ENCODE measurements around the gene TOM1L2. TPM values are rescaled to one million over a fixed set of nuclear protein-coding genes. Genes with fewer than 3 reads are reported as not detected.
"Not testable (repeated sequence)": the region's sequence is repeated elsewhere in the genome, so short reads cannot be mapped to it uniquely, and the experiment has no call there.

The TOM1L2 gene
- polyA plus RNA-seq (2013, experiment 1 of 2; ENCODE audit: insufficient read length) = 32.1 TPM
- polyA plus RNA-seq (2013, experiment 2 of 2; ENCODE audit: insufficient read length) = 29.5 TPM

DNA sequence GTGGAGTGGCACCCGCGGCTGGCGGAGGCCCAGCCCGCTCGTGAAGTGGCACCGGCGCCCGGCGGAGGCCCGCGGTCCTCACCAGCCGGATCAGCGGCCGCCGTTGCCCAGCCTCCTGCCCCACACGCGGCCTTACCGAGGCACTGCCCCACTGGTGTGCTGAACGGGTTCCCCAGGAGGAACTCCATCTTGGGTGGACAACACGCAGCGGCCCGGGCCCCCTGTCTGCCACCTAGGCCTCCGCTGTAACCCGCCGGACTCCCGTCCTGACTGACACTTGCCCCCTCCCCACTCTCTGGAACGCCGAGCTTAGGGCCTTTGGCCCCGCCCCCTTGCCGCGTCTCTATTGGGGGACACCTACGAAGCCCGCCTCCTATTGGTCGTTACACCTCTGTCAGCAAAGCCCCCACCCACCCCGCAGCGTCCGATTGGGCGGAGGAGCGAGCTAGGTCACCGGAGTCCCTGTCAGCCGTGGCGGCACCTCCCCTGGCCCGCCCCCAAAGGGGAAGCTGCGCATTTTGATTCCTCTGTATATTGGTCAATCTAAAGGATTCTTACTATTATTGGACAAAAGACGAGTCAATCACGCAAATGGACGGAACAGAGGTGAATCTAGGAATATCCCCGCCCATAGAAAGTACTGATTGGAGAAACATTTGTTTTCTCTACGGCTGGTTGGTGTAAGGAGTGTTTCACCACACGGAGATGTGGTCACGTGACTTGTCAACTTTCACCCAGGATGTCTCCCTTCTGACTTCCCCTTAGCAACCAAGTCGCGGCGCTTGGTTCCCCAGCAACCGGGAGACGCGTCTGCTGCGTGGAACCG is at the start of gene TOM1L2, which contains the start of gene DRC3:
TOM1L2 (minus strand) TSS at position 275 of the 826 bp plus-strand sequence; CDS start at position 188, 87 bp downstream.
DRC3 (plus strand) TSS at position 737 of the 826 bp plus-strand sequence. CDS start 4,737 bp downstream, outside the sequence.
- DNase-seq = peak; percentile 100

DNA sequence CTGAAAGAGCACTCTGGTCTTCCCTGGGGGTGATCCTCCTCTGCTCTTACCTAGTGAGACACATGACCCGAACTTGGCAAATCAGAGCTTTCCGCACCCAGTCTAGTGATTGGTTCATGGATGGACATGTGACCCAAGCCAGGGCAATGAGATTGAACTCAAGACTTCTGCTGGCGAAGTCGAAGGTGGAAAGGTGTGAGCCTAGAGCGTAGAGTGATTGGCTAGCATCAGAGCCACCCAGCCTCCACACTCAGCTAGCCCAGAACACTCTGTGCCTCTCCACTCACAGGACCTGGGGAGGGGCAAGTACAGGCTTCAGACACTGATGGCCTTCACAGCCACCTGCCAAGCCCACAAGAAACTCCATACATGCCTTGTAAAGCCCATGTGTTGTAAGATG is 49.2 kb upstream of the TOM1L2 start:
- no peak for DNase-seq

DNA sequence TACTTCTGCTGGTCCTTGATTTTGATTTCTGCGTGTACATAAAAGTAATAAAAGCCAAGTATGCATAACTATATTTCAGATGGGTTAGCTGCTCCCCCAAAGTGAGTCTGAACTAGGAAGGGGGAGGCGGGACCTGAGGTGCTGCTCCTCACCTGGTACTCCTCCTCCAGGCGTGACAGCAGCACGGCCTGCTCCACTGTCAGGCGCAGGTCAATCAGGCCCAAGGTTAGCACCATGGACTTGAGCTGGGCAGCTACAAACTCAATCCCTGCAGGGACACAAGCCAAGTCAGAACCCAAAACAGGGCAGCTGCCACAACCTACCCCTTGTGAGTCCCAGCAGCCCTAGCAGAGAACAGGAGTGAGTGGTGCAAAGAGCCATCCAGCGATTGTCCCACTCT is 48.8 kb upstream of the TOM1L2 start:
- no peak for DNase-seq

DNA sequence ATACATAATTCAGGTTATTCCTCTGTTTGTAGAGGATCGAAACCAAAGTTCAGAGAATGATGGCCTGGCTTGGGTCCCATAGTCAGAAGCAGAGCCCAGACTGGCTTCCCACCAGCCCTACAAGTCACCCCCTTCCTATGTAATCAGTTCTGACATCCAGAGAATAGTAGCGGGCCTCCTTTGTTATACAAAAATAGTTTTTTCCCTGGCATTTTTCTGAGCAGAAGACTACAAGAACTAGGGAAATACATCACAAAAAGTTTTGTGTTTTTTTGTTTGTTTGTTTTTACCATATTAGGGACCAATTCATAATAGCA is 47.6 kb upstream of the TOM1L2 start:
- no peak for DNase-seq

DNA sequence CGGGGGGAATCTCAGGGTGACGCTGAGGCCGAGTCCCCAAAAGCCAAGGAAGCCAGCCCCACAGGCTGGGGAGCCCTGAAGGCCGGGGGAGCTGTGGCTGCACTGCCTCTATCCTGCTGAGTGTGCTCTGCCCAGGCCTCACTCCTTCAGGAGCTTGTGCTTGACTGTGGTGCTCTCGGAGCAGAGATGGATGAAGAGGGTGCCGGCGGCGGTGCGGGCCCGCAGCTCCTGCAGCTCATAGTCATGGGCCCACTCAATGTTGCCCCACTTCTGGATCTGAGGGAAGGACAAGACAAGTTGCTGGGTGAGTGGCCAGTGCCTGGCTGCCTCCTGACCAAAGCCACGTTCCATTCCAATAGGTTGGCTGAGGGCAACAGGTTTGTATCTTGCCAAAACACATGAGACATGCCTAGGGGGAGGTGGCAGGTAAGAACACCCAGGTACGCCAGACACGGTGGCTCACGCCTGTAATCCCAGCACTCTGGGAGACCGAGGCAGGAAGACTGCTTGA is 46.3 kb upstream of the TOM1L2 start:
- DNase-seq = no peak

DNA sequence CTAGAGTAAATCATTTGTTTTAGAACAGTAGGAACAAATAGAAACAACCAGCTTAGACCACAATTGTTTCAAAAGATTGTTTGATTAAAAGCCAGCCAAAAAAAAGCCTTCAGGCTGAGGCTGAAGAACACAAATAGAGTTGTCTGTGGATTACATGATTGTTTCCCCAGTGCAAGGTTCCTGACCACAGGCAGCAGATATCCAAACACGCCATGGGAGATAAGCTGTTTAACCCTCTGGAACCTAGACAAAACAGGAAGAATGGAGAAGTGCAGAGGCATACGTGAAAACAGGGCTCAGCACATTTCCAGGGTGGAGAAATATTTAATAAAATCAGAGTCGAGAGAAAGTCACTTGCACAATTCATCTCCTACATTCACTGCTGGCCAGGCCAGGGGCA is 45.8 kb upstream of the TOM1L2 start:
- DNase-seq = peak; percentile 22

DNA sequence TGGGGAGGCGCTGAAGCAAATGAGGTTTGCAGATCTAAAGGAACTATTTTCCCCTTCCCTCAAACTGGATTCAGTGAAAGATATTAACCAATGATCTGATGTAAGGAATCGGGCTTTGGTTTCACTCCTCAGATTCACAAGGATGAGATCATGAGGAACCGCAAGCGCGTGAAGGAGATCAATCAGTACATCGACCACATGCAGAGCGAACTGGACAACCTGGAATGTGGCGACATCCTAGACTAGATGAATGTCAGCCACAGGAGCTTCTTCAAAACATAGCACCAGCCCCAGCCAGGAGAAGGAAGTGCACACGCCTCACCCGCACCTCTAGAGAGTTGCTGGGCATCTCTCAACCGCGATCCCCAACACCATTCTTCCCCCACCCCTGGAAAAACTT is 44.2 kb upstream of the TOM1L2 start:
- DNase-seq = no peak

DNA sequence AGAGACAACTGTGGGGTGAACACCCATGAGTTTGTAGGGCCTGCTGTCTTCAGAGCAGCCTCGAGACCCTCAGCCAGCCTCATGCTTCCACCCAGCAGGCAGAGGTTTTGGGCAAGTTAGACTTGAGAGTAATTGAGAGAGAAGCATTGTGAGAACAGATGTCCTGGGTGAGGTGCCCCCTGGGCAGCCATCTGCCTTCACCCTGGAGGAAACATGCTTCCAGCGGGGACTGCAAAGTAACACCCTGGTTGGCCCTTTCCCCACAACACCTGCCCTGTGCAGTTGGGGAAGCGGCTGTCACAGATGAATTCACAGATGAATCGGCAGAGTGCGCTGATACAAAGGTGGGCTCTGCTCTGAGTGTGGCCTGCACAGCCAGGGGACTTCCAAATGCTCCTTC is 43.4 kb upstream of the TOM1L2 start:
- no peak for DNase-seq

DNA sequence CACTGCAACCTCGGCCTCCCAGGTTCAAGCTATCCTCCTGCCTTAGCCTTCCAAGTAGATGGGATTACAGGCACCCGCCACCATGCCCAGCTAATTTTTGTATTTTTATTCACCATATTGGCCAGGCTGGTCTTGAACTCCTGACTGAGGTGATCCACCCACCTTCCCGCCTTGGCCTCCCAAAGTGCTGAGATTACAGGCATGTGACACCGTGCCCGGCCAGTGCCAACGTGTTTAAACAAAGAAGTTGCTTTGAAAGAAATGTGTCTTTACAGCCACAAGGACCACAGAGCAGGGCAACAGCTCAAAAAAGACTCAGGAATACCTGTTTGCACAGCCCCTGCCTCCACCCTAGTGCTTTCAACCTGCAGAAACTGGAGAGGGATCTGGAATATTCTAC is 41.8 kb upstream of the TOM1L2 start:
- no peak for DNase-seq

DNA sequence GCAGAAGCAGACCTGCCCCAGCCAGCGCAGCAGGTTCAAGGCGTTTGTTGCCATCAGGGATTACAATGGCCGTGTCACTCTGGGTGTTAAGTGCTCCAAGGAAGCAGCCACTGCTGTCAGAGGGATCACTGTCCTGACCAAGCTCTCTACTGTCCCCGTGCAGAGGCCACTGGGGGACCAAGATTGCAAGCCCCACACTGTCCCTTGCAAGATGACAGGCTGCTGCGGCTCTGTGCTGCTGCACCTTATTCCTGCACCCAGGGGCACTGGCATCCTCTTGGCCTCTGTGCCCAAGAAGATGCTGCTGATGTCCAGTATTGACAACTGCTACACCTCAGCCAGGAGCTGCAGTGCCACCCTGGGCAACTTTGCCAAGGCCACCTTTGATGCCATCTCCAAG is 39.1 kb upstream of the TOM1L2 start:
- DNase-seq = no peak

DNA sequence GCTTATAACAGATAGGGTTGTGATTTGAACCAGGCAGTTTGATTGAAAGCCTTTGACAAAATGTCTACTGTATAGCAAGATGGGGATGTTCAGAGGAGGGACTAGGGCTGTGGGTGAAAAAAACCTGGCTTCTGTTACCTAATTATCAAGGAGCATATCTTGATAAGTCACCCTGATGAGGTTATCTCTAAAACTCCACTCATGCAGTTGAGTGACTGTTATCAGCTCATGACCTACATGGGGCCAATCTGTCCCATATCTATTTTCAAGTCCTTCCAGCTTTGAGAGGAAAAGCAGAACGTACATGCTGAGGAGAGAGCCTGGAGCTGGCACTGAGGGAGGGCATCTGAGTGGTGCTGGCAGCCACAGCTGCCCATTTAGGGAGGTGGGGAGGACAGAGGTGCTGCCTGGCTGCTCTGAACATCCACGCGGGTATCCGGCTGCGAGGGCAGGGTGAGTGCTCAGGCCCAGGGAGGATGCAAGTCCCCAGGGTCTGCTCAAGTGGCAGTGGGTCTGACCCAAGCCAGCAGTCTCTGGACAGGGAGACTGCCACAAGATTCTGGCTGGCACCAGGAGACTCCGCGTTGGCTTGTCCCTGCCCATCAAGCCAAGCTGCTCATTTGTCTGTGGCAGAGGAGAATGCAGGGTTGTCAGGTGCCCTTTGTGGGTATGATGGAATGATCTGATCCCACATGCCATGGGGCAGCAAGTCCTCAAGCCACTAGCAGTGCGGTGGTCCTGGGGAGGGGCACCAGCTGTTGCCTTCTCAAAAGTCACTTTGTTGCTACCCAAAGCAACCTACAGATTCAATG is 37.6 kb upstream of the TOM1L2 start:
- no peak for DNase-seq

DNA sequence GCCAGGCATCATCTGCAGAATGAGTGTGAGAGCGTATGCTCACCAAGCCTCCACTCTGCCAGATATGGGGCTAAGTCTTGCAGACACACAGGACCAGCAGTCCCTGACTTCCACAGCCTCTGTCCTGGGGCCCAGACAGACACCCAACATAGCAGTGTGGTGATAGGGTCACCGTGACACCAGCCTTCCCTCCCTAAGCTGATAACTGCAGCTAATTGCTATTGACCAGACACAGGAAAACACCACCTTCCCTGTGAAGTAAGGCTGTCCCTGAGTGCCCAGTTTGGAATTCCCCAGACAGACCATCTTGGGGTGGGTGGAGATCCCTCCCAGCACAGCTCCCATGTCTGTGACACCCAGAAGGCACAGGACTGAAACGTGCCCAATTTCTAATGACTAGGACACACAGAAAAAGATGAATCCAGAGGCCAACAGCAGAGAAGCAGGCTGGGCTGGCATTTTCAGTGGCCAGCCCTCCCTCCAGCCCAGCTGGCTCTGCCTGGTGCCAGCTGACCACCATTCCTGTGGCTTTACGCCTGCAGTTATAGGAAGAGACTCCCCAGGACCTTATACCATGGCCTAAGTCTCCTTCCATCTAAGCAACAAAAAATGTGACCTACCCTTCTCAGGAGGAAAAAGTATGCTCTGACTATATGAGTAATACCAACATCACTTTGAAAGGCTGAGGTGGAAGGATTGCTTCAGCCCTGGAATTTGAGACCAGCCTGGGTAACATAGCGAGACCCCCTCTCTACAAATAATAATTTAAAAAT is 36.5 kb upstream of the TOM1L2 start:
- DNase-seq = peak; percentile 74

DNA sequence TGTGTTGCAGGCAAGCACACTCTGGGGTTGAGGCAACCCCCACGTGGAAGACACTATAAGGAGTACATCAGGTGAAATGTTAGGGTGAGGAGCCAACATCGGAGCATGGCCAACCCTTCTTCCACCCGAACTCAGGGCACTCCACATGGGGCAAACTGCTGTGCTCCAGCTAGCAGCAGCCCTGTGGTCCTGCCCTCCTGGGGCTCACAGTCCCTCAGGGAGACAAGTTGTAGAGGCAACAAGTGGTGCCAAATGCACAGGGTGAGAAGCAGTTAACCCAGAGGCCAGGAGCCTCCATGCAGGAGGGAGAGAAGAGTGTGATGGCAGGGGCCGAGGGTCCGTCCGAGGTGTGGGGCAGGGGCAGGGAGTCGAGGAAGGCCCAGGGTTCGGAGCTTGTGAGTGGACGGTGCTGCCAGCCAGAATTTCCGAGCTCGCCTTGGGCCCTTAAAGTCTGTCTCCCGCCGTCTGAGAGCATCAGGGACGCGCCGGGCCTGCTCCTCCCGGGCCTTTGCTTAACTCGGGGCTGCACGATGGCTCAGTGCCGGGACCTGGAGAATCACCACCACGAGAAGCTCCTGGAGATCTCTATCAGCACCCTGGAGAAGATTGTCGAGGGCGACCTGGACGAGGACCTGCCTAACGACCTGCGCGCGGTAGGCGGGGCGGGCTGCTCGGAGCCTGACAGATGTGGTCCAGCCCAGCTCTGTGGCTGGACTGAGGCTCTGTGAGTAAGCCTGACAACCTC is 34.5 kb upstream of the TOM1L2 start:
- no peak for DNase-seq

DNA sequence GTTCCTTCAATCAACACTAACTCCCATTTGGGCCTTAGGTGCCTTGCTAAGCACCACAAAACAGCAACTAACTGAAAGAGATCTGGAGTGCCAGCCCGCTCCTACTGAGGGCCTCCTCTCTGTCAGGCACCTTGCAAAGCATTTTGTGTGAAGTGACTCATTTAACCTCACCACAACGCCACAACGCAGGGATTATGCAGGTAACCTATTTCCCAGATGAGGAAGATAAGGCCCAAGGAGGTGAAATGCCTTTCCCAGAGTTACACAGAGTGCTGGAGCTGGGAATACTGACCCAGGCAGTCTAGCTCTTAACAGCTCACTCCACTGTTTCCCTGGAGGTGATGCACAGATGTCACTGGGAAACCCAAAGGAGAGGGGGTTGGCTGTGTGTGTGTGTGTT is 33.3 kb upstream of the TOM1L2 start:
- DNase-seq = no peak

DNA sequence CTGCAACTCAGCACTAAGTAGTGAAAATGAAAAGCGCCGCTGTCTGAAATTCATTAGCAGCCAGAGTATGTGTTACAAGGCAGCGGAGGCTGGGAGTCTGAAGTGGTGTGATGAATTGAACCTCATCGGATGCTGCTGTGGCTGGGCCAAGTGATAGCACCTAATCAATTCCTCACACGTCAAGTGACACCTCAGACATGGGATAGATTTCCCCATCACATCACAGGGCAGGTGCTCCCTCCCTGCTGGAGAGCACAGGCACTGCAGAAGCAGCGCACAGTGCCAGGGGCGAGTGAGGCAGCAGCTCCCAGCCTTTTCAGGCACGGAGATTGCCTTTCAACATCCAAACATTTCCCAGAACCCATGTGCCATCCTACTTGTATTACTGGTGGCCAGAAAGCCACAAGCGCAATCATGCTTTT is 32.7 kb upstream of the TOM1L2 start:
- no peak for DNase-seq

DNA sequence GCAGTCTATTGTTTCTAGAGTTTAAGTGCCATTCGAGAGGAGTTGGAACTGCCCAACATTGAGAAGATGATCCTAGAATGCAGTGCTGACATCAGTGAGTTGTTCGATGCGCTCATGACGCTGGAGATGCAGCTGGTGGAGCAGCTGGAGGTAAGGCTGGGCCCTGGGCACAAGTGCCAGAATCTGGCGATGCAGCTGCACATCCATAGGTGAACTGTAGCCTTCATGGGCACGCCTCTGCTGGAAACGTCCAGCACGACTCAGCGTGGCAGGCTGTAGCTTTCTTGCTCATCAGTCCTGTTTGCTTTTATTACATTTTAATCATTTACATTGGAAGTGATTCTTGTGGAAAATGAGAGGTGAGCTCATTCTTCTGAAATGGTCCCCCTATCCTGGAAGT is 32.1 kb upstream of the TOM1L2 start:
- no peak for DNase-seq

DNA sequence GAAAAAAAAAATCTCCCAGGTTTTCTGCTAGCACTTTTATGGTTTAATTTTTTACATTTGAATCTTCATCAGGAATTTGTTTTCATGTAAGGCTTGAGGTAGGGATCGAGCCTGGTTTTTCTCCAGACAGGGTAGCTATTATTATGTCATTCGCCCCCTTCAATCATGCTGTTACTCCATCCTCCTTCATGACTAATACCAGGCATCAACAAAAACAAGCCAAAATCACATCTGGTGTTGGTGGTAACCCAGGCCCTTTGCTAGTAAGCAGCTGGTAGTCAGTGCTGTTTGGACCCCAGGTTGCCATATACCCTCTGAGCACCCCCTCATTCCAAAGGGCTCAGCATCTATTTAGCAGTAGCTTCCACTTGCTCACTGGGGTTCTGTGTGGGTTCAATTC is 30.0 kb upstream of the TOM1L2 start:
- no peak for DNase-seq

DNA sequence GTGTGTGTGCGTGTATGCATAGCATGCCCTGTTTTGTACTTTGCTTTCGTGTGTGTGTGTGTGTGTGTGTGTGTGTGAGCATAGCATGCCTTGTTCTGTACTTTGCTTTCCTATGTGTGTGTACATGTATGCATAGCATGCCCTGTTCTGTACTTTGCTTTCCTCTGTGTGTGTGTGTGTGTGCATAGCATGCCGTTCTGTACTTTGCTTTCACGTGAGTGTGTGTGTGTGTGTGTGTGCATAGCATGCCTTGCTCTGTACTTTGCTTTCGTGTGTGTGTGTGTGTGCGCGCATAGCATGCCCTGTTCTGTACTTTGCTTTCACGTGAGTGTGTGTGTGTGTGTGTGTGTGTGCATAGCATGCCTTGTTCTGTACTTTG is 27.8 kb upstream of the TOM1L2 start:
- no peak for DNase-seq

DNA sequence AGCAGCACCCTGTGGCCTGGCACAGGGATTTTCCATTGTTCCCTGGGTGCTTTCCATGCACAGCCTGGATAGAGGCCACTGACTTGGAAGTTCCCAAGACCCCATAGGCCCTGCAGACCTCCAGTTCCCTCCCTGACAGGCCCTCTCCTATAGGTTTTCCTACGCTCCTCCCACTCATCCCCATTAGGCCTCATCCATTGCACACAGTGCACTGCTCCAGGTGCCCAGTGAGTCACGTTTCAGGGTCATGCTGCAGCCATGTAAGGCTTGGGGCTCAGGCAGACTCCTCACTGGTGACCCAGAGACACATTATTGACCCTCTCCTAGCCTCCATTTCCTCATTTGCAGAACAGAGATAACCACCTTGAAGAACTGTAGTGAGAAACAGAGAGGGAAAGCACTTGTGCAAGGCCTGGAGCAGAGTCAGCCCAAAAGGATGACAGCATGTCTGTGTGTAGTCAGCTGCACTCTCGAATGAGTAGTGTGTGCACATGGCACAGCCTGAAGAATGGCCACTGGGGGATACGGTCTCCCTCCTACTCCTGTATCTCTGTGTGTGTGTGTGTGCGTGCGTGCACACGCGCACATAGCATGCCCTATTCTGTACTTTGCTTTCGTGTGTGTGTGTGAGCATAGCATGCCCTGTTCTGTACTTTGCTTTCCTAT is 27.3 kb upstream of the TOM1L2 start:
- DNase-seq = no peak

DNA sequence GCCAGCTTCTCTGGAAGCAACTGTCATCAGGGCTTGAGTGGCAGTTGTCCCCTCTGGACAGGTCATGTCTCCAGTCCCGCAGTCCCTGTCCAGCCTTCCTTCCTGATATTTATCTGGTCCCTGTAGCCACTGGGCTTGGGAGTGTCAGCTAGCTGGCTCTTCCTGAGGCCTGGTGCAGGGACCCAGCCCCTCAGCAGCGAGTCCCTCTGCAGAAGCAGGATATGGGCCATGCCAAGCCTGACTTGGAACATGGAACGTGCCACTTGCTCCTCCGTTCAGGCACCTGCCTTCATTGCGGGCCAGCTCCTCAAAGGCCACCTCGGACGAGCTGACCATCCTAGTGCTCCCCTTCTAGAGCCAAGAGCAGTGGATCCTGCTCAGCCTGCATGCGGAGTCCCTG is 26.7 kb upstream of the TOM1L2 start:
- no peak for DNase-seq

DNA sequence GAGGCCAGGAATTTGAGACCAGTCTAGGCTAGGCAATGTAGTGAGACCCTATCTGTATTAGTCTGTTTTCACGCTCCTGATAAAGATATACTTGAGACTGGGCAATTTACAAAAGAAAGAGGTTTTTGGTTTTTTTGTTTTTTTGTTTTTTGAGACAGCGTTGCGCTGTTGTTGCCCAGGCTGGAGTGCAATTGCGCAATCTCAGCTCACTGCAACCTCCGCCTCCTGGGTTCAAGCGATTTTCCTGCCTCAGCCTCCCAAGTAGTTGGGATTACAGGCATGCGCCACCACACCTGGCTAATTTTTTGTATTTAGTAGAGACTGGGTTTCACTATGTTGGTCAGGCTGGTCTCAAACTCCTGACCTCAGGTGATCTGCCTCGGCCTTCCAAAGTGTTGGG is 23.7 kb upstream of the TOM1L2 start:
- not testable (repeated sequence) for DNase-seq
